Immature natural killer cell (primary cell): ENCODE results near the gene ITGA1. TPM values are rescaled to one million over a fixed set of nuclear protein-coding genes. Genes with fewer than 3 reads are reported as not detected.

Source experiments
- DNase-seq, 3 donors: peaks; one replicate each; pipeline ENCODE4 v3.0.0; 2022; ENCODE audit warnings: mixed read lengths in 1 of 3
- H3K27ac Mint-ChIP-seq, 6 donors: one replicate each; pipeline ENCODE4 v1.8.0; 2020; ENCODE audit warnings: mixed read lengths in 6 of 6, mild to moderate bottlenecking in 5 of 6, inconsistent platforms in 4 of 6, moderate library complexity in 3 of 6
- H3K27me3 Mint-ChIP-seq, 3 donors: one replicate each; pipeline ENCODE4 v1.8.0; 2020 to 2021; ENCODE audit warnings: low read depth in 3 of 3, mild to moderate bottlenecking in 3 of 3, mixed read lengths in 3 of 3, moderate library complexity in 3 of 3, inconsistent platforms in 1 of 3
- H3K36me3 Mint-ChIP-seq, 3 donors: one replicate each; pipeline ENCODE4 v1.8.0; 2020; ENCODE audit warnings: mixed read lengths in 3 of 3, inconsistent platforms in 2 of 3, mild to moderate bottlenecking in 2 of 3
- H3K4me1 Mint-ChIP-seq, 2 donors: one replicate each; pipeline ENCODE4 v1.8.0; 2020; ENCODE audit warnings: inconsistent platforms in 2 of 2, mild to moderate bottlenecking in 2 of 2, mixed read lengths in 2 of 2, moderate library complexity in 1 of 2
- H3K4me3 Mint-ChIP-seq, 5 donors: one replicate each; pipeline ENCODE4 v1.8.0; 2020; ENCODE audit warnings: mild to moderate bottlenecking in 5 of 5, mixed read lengths in 5 of 5, inconsistent platforms in 3 of 5, moderate library complexity in 3 of 5
- H3K9me3 Mint-ChIP-seq, 6 donors: one replicate each; pipeline ENCODE4 v1.8.0; 2020; ENCODE audit warnings: mild to moderate bottlenecking in 6 of 6, mixed read lengths in 6 of 6, inconsistent platforms in 4 of 6, moderate library complexity in 3 of 6
- polyA plus RNA-seq, 3 donors: library from polyadenylated mRNA; unstranded; fragments of 300-500 nt; fragmentation: Illumina TruSeq; gene quantifications; one replicate each; pipeline ENCODE4 v1.2.3, GENCODE V29; 2021

Gene ITGA1
- polyA plus RNA-seq, 3 donors from 2014 or later = 7.3 TPM; not detected in 2

GRCh38 chr5:52895075-52895474 is 107.4 kb downstream of the ITGA1 start:
- no peak overlapping the region for H3K27ac Mint-ChIP-seq
- H3K27me3 Mint-ChIP-seq = peaks cover 2 to 6% (median 4%) of the 10 kb centered on the region in 3 donors
- no peaks in the 10 kb centered on the region for H3K4me1 Mint-ChIP-seq
- no peak overlapping the region for H3K4me3 Mint-ChIP-seq
- H3K36me3 Mint-ChIP-seq = peaks cover 0 to 9% (median 0%) of the 10 kb centered on the region in 3 donors
- DNase-seq = no peak
- peaks cover 0 to 2% (median 0%) of the 10 kb centered on the region in 6 donors for H3K9me3 Mint-ChIP-seq

- H3K4me3 Mint-ChIP-seq = no peak overlapping the region
- peaks cover 2 to 4% (median 2%) of the 10 kb centered on the region in 3 donors for H3K27me3 Mint-ChIP-seq
Observed at GRCh38 chr5:52895572-52896413, 108.1 kb downstream of the ITGA1 start.

GRCh38 chr5:52896534-52897237 is 109.0 kb downstream of the ITGA1 start:
- peaks cover 2 to 3% (median 2%) of the 10 kb centered on the region in 3 donors for H3K27me3 Mint-ChIP-seq
- H3K36me3 Mint-ChIP-seq = peaks cover 0 to 9% (median 0%) of the 10 kb centered on the region in 3 donors
- DNase-seq = no peak
- no peaks in the 10 kb centered on the region for H3K4me1 Mint-ChIP-seq
- H3K4me3 Mint-ChIP-seq = no peak overlapping the region
- H3K9me3 Mint-ChIP-seq = peaks cover 0 to 5% (median under 1%) of the 10 kb centered on the region in 6 donors
- H3K27ac Mint-ChIP-seq = no peak overlapping the region

More at GRCh38 chr5:52895572-52896413, 108.1 kb downstream of the ITGA1 start:
- no peaks in the 10 kb centered on the region for H3K4me1 Mint-ChIP-seq
- peaks cover 0 to 6% (median 0%) of the 10 kb centered on the region in 3 donors for H3K36me3 Mint-ChIP-seq
- no peak overlapping the region for H3K27ac Mint-ChIP-seq
- peaks cover 0 to 2% (median under 1%) of the 10 kb centered on the region in 6 donors for H3K9me3 Mint-ChIP-seq
- no peak for DNase-seq

GRCh38 chr5:52897238-52897614 is 109.5 kb downstream of the ITGA1 start:
- Mint-ChIP-seq H3K27ac (no peak overlapping the region), H3K27me3 (peaks cover 2 to 3% (median 2%) of the 10 kb centered on the region in 3 donors), H3K4me1 (no peaks in the 10 kb centered on the region), H3K4me3 (no peak overlapping the region), H3K36me3 (peaks cover 0 to 5% (median 0%) of the 10 kb centered on the region in 3 donors), H3K9me3 (peaks cover 0 to 5% (median 0%) of the 10 kb centered on the region in 6 donors)
- no peak for DNase-seq

GRCh38 chr5:52898961-52899680 is 111.4 kb downstream of the ITGA1 start:
- Mint-ChIP-seq H3K4me1 (no peaks in the 10 kb centered on the region), H3K27me3 (peaks cover 0 to 7% (median 2%) of the 10 kb centered on the region in 3 donors), H3K4me3 (no peak overlapping the region), H3K27ac (no peak overlapping the region), H3K9me3 (peaks cover 0 to 5% (median under 1%) of the 10 kb centered on the region in 6 donors), H3K36me3 (peaks cover 0 to 5% (median 0%) of the 10 kb centered on the region in 3 donors)
- no peak for DNase-seq

- Mint-ChIP-seq H3K9me3 (peaks cover 0 to 5% (median under 1%) of the 10 kb centered on the region in 6 donors), H3K4me1 (peaks cover 0 to 9% of the 10 kb centered on the region in 2 donors)
- DNase-seq = no peak
Observed at GRCh38 chr5:52903142-52903541, 115.4 kb downstream of the ITGA1 start.

GRCh38 chr5:52906343-52906742 is 118.6 kb downstream of the ITGA1 start:
- Mint-ChIP-seq H3K27ac (no peak overlapping the region), H3K4me1 (peaks cover 0 to 9% of the 10 kb centered on the region in 2 donors)

More at GRCh38 chr5:52903142-52903541, 115.4 kb downstream of the ITGA1 start:
- H3K4me3 Mint-ChIP-seq = no peak overlapping the region
- no peak overlapping the region for H3K27ac Mint-ChIP-seq
- peaks cover 0 to 9% (median 2%) of the 10 kb centered on the region in 3 donors for H3K27me3 Mint-ChIP-seq
- peaks cover 0 to 5% (median 0%) of the 10 kb centered on the region in 3 donors for H3K36me3 Mint-ChIP-seq

GRCh38 chr5:52906845-52907244 is 119.1 kb downstream of the ITGA1 start:
- peaks cover 0 to 9% of the 10 kb centered on the region in 2 donors for H3K4me1 Mint-ChIP-seq
- no peak overlapping the region for H3K27ac Mint-ChIP-seq
- peaks cover 0 to 1% (median 0%) of the 10 kb centered on the region in 6 donors for H3K9me3 Mint-ChIP-seq
- H3K36me3 Mint-ChIP-seq = no peaks in the 10 kb centered on the region
- peaks cover 0 to 7% (median 0%) of the 10 kb centered on the region in 3 donors for H3K27me3 Mint-ChIP-seq
- H3K4me3 Mint-ChIP-seq = no peak overlapping the region
- DNase-seq = no peak

More at GRCh38 chr5:52906343-52906742, 118.6 kb downstream of the ITGA1 start:
- no peak for DNase-seq
- H3K9me3 Mint-ChIP-seq = peaks cover 0 to 1% (median 0%) of the 10 kb centered on the region in 6 donors
- H3K36me3 Mint-ChIP-seq = no peaks in the 10 kb centered on the region
- no peak overlapping the region for H3K4me3 Mint-ChIP-seq
- peaks cover 0 to 7% (median 0%) of the 10 kb centered on the region in 3 donors for H3K27me3 Mint-ChIP-seq

- peaks cover 0 to 9% of the 10 kb centered on the region in 2 donors for H3K4me1 Mint-ChIP-seq
- H3K27ac Mint-ChIP-seq = no peak overlapping the region
- no peak overlapping the region for H3K4me3 Mint-ChIP-seq
- no peak for DNase-seq
- H3K27me3 Mint-ChIP-seq = peaks cover 0 to 4% (median 1%) of the 10 kb centered on the region in 3 donors
- no peaks in the 10 kb centered on the region for H3K36me3 Mint-ChIP-seq
- H3K9me3 Mint-ChIP-seq = no peaks in the 10 kb centered on the region
Observed at GRCh38 chr5:52909192-52909591, 121.5 kb downstream of the ITGA1 start.

GRCh38 chr5:52910071-52910470 is 122.4 kb downstream of the ITGA1 start:
- H3K4me3 Mint-ChIP-seq = no peak overlapping the region
- peaks cover under 1 to 10% of the 10 kb centered on the region in 2 donors for H3K4me1 Mint-ChIP-seq
- no peaks in the 10 kb centered on the region for H3K9me3 Mint-ChIP-seq

GRCh38 chr5:52915176-52915875 is 127.6 kb downstream of the ITGA1 start:
- H3K27me3 Mint-ChIP-seq = peaks cover 0 to 9% (median 2%) of the 10 kb centered on the region in 3 donors
- peak overlapping the region; percentile 51 to 76 (median 67) for H3K4me3 Mint-ChIP-seq
- peak overlapping the region in 1 of 6 donors; percentile 15 for H3K27ac Mint-ChIP-seq
- no peaks in the 10 kb centered on the region for H3K9me3 Mint-ChIP-seq
- H3K36me3 Mint-ChIP-seq = no peaks in the 10 kb centered on the region
- peaks cover 3 to 6% of the 10 kb centered on the region in 2 donors for H3K4me1 Mint-ChIP-seq
- DNase-seq = peak; percentile 42 to 52 (median 51)

More at GRCh38 chr5:52910071-52910470, 122.4 kb downstream of the ITGA1 start:
- H3K27ac Mint-ChIP-seq = no peak overlapping the region
- H3K27me3 Mint-ChIP-seq = peaks cover 0 to 7% (median 0%) of the 10 kb centered on the region in 3 donors
- H3K36me3 Mint-ChIP-seq = no peaks in the 10 kb centered on the region
- DNase-seq = no peak

GRCh38 chr5:52920929-52921328 is 133.2 kb downstream of the ITGA1 start:
- peaks cover 0 to 3% (median 0%) of the 10 kb centered on the region in 3 donors for H3K27me3 Mint-ChIP-seq
- H3K36me3 Mint-ChIP-seq = peaks cover 0 to 10% (median 0%) of the 10 kb centered on the region in 3 donors
- no peak for DNase-seq
- no peak overlapping the region for H3K4me3 Mint-ChIP-seq
- H3K4me1 Mint-ChIP-seq = no peaks in the 10 kb centered on the region
- no peak overlapping the region for H3K27ac Mint-ChIP-seq
- no peaks in the 10 kb centered on the region for H3K9me3 Mint-ChIP-seq
